ENCODE measurements around the gene LMF1.
"Not testable (repeated sequence)": the region's sequence is repeated elsewhere in the genome, so short reads cannot be mapped to it uniquely, and the experiment has no call there.

LMF1 gene

DNA sequence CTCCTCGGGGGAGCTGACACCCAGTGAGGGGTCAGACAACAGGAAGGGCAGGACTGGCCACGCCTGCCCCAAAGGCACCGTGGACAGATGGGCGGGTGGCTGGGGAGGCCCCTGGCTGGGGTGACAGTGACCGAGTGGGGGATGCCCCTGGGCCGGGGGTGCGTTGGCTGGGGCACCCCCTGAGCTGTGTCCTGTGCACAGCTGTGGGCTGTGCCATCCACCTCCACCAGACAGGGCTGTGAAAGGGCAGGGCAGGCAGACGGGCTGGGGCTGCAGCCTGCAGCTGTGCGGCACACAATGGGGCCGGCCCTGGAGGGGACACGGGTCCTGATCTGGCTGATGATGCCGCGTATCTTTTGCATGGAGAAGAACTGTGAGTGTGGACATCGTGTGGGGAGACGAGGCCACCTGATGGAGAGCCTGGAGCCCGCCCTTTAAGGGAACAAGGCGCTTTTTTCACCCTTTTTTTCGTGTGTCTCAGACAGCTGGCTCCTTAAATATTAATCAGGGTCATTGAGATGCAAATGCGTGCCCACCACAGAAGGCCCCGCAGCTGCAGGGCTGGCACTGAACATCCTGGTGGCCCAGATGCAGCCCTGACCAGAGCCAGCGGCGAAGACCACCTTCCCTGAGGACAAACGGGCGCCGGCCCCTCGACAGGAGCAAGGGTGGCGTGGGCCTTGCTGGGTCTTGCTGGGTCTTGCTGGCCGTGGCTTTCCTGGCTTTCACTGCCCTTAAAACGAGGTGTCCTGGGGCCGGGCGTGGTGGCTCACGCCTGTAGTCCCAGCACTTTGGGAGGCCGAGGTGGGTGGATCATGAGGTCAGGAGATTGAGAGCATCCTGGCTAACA lies 127.8 kb downstream of the LMF1 start:
- no peak for DNase-seq

GRCh38 chr16:842061-842476 lies 128.7 kb downstream of the LMF1 start:
- no peak for DNase-seq

- no peak for DNase-seq
Measured at GRCh38 chr16:841455-842060, 129.2 kb downstream of the LMF1 start.

- DNase-seq = no peak
Measured at GRCh38 chr16:840561-841454, 130.0 kb downstream of the LMF1 start.

DNA sequence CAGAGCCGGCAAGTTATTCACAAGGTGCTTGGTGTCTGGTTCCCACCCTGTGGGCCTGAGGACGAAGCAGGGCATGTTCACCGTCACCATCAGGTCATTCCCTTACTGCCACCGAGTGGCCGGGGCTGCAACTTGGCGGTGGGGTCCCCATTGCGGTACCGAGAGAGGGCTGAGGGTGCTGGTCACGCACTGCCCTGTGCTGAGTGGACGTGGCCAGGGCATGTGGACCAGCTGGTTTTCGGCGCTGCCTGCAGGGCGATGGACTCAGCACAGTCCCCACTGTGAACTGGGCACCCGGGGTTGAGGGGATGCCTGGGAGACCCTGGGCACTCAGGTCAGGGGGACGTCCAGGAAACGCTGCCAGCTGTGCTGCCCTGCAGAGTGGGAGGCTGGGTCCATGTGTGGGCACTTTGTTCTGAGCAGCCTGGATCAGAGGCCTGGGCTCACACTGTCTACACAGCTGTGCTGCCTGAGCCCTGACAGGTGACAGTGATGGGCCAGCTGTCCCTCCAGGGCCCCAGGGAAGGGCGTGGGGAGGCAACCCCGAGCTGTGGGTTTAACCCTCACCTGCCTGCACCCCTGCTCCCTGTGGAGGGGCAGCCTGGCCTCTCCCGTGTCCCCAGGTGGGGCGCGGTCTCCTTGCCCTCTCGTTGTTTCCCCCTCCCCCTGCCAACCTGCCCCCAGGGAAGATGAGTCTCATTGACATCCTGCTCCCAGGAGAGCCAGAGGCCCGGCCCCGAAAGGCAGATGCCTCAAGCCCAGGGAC lies 131.0 kb downstream of the LMF1 start:
- no peak for DNase-seq

DNA sequence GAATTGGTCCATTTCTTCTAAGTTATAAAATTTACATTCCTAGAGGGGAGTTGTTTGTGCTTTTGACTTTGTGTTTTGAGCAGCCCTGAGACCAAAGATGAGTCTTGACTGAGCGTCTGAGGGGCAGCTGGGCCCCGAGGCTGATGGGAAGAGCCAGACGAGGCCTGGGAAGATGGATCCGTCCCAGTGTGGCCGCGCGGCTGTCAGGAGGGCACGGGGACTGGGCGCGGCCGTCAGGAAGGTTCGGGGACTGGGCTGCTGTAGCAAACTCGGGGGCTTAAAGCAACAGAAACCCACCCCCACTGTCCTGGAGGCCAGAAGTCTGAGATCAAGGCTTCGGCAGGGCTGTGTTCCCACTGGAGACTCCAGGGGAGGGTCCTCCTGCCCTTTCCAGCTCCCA lies 132.0 kb downstream of the LMF1 start:
- no peak for DNase-seq

DNA sequence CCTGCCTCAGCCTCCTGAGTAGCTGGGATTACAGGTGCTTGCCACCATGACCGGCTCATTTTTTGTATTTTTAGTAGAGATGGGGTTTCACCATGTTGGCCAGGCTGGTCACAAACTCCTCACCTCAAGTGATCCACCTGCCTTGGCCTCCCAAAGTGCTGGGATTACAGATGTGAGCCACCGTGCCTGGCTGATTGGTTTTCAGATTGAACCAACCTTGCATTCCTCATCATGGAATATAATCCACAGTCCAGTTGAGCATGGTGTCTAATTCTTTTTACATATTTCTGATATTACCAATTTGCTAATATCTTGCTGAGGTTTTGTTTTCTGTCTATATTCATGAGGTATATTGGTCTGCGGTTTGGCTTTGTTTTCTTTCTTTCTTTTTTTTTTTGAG lies 134.0 kb downstream of the LMF1 start:
- not testable (repeated sequence) for DNase-seq

GRCh38 chr16:836221-836620 lies 134.6 kb downstream of the LMF1 start:
- DNase-seq = no peak

DNA sequence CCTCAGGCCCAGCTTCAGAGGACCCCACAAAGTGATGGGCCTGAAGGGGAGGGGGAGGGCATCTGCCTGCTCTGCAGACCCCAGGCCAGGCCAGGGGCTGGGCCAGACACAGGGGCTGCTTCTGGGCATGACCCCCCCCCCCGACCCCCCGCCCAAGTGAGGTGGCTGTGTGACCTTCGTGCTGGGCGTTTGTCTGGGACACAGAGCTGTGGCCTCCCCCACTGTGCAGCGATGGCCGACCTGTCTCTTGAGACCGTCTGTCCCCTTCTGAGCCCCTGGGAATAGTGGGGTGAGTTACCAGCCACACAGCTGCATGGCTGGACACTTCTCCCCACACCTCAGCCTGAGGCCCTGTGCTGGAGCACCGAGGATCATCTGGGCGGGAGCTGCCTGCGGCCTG lies 135.4 kb downstream of the LMF1 start:
- DNase-seq = no peak

- no peak for DNase-seq
Measured at GRCh38 chr16:833411-833810, 137.4 kb downstream of the LMF1 start.

- no peak for DNase-seq
Measured at GRCh38 chr16:832652-833336, 138.0 kb downstream of the LMF1 start.

DNA sequence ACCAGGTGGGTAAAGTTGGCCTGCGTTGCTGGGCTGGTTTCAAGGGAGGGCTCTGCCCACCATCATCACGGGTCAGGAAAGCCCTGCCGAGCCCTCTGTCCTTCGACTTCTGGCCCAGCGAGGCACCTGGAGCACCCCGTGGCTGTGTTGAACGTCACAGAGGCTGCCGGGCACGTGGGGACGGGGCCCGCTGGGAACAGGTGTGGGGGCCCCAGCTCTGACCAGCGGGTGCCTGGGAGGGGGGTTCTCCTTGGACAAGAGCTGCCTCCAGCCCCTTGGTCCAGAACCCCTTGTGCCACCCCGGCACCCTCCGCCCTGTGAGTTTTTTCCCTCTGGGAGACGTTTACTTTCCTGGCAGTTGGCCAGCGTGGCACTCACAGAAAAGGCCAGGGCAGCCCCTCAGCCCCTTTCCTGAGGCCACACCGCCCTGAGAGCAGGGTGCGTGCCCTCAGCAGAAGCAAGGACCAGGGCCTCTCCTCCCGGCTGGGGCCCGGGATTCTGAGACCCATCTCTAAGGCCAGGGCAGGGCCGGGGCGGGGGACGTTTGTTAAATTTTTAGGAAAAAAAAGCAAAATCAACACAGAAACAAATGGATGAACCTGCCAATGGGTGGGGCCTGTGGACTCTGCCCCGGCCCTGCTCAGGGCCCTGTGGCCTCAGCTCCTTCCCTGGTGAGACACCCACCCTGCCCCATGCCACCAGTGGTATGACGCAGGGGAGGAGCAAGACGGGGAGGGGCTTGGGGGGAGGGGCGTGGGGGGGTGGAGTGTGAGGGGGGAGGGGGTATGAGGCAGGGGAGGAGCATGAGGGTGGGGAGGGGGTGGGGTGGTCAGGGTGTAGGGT lies 139.0 kb downstream of the LMF1 start:
- no peak for DNase-seq

DNA sequence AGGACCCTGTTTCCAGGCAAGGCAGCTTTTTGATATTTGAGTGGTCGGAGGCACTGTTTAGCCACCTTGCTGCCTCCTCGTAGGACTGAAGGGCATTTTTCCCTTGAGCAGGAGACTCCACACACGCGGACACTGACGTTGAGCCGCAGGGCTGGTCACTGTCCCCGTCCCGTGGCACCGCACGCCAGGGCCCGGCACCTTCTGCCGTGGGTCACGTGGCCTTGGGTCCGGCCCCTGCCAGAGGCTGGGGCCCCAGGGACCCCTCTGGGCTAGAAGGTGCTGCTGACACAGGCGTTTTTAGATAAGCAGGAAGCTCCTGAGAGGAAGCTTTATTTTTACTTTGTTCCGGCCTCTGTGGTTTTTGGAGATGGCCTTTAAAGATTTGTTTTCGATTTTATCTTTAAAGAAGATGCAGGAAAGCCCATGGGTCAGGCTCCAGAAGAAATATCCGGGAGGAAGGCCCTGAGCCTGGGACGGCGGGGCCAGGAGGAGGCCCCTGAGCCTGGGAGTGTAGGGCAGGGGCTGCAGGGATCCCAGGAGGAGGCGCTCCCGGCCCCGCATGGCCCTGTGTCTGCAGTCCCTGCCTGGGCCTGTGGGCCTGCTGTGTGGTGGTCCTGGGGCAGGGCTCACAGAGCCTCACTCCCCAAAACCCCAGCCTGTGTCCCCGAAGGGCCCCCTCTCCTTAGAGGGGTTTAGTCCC lies 139.8 kb downstream of the LMF1 start:
- DNase-seq = no peak

- DNase-seq = no peak
Measured at GRCh38 chr16:830107-830870, 140.5 kb downstream of the LMF1 start.

DNA sequence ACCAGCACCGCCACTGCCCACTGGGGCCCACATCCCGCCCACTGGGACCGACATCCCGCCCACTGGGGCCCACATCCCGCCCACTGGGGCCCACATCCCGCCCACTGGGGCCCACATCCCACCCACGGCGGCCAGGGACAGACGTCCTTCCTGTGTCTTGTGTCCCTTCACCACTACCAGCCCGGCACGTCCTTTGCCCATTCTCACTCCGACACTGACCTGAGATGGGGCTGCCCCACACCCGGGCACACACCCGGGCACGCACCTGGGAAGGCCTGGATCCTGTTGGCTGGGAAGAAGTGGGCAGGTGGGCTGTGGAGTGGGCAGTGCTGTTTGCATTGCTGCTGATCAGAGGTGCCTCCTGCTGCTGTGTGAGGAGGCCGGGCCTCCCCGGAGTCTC lies 141.9 kb downstream of the LMF1 start:
- DNase-seq = no peak

DNA sequence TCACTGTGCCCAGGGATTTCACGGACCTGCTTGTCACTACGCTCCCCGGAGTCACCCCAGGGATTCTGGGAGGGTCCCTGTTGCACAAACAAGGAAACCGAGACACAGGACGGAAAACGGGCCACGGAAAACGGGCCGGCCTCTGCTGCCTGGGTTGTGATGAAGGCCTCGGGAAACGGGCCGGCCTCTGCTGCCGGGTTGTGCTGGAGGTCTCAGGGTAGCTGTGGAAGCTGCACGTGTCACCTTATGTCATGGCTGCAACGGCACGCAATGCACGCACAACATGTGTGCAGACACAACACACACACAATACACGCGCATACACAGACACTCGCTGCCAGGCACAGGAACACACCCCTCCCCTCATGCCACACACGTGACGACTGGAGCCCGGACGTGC lies 143.3 kb downstream of the LMF1 start:
- no peak for DNase-seq

DNA sequence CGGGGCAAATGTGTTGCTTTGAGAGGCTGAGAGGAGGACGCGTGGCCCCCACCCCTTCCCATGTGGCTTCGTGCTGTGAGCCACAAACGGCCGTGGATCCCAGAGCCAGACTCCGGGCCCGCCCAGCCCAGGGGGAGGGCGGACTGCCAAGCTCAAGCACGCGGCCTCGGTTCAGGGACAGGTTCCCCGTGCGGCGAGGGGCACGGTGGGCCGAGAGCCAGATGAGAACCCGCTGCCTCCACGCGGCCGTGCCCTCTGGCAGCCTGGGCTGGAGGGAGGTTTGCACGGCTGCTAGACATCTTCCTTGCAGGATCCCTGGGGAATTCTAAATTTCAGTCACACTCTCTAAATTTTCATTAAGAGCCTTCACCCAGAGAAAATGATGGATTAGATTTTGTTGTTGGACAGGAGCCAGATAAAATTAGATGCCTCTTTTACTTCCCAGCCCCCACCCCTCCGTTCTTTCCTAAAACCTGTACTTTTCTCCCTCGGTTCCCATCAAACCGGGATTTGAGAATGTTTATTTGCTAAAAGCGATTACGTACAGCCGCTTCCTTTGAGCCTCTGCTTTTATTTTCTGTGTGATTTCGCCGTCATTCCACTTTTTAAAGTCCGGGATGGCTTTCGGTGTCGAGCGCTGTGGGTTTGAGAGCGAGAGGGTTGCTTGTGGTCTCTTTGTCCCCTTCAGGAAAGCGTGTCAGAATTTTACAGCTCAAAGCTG lies 145.3 kb downstream of the LMF1 start:
- no peak for DNase-seq

- DNase-seq = no peak
Measured at GRCh38 chr16:824601-825000, 146.2 kb downstream of the LMF1 start.

DNA sequence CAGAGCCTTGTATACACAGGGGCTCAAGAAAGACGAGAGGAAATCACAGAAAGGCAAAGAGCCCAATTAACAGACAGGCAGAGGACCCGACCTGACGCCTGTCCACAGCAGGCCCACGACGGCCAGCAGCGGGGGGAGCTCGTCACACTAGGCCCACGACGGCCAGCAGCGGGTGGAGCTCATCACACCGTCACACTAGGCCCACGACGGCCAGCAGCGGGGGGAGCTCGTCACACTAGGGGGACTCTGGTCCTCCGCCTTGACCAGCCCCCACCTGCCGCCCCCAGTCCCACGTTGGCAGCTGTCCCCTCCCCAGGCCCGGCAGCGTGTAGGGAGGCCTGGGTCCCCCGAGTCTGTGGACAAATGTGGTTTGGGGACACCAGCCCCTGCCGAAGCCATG lies 146.6 kb downstream of the LMF1 start:
- DNase-seq = no peak
